ENCODE results near the gene ADAM12.

ADAM12 gene

DNA sequence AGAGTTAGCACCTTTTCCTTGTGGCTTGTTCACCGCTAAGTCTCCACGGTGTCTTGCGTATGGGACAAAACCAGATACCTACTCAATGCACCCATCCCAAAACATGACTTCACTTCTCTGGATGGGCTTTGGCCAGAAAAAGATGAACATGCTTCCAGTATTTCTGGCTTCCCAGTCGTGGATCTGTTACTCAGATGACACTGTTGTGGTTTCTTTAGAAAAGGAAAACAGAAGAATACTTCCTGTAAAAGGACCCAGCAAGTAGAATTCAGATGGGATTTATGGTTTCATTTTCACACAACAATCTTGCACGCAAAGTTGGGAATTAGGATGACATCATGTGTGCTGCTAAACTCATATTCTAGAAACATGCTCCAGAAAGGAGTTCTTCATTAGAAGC is 216.7 kb downstream of the ADAM12 start:
- DNase-seq = no peak

DNA sequence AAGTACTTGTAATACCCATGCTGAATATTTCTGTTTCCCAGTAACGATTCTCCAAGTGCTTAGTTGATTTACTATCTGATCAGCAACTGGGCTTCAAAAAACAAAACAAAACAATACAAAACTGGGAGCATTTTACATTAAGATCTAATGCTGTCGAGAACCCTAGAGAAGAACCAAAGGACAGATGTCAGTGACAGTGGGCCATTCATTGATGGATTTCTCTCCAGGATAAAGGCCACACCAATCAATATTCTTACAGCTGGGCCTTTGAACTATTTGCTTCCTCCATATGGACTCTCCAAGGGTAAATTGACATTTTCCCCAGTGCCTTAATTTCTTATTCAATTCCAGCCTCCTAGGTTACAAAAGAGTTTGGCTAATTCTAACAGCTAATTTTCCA is 217.5 kb downstream of the ADAM12 start:
- no peak for DNase-seq

DNA sequence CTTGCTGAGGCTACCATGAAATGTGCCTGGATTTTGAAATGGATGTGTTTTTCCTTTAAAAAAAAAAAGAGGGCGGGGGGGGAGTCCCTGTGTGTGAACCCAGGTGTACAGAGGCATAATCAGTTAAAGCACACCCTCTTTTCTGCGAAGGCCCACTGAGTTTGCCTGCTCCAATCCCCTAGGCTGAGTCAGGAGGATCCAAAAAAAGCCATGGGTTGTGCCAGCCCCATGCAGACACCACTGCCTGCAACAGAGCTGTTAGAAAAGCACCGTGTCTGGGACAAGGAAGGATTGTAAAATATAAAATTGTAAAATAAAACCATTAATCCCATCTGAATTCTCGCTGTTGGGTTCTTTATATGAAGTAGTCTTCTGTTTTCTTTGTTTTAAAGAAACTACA is 217.9 kb downstream of the ADAM12 start:
- no peak for DNase-seq

DNA sequence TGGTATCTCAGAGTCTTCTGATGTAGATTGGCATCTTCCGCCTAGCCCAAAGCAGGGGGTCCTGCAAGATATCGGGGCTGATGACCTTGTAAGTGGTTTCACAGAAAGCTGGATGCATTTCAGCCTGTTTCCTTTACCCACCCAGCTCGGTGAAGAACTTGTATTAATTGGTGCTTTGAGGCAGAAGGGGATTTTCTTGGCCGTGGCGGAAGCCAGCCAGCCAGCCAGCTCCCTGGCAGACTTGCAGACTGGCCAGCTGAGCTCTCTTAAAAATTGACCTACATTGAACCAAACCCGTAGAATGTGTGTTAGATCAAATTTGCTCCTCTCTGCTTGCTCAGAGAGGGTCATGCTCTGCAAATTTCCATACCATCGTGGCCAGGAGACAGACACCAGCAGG is 218.4 kb downstream of the ADAM12 start:
- DNase-seq = no peak

DNA sequence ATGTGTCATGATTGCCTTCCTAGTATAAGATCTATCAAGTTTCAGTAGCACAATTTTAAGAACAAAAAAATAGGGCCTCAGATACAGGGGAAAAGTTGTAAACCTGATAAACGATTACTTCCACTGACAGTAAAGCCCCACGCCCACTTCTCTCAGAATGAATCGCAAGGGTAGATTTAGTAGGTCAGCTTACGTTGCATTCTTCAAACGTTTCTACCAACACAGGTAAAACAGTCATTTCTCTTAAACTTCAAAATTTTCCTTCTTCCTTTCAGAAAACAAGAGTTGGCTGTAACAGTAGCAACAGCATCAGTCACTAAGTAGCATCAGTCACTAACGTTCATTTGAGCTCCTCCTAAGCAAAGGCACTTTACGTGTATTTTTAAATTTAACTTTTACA is 221.5 kb downstream of the ADAM12 start:
- no peak for DNase-seq

DNA sequence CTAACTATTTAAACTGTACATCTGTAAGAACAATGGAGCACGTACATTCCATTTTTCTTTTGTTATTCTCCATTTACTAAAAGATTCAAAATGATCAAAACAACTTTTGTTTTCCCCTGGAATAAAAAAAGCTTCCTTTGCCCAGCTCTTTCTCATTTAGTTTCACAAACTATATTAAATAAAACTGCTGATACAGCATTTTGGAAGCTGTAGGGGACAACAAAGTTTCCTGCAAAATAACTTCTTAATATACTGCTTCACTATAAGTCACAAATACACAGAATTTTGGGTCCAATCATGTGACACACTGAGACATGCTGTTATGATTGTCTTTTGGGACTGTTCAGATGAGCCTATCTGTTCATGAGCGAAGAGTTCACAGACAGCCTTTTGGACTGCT is 222.4 kb downstream of the ADAM12 start:
- DNase-seq = no peak

DNA sequence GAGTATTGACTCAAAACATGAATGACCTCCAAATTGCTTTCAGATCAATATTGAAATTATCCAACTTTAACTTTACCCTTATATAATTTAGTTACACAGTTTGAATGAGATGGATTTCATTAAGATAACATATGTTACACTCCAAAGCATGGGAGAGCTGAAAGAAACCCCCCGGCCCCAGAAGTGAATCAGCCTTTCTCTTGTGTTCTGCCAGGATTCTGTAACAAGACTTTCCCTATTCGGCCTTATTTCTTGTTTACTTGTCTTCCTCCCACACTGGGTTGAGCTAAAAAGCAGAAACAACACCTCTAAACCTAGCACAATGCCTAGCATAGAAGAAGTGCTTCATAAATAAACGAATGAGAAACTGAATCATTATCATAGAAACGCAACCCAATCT is 224.8 kb downstream of the ADAM12 start:
- no peak for DNase-seq

DNA sequence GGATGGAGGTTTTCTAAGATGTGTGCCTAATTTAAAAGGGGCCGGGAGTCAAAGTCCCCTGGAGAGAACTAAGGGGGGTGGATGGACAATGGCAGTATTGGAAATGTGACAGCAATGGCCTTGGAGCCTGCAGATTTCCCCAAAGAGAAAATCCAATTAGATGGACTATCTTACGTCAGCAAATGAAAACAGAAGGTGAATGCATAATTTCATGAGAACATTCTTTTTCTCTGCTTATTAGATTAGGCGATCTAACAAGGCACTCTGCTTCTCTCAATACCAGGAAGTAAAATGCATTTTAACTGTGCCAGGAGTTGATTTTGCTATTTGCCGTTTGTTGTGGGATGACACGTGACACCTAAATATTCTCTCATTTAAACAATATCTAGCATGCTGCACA is 226.6 kb downstream of the ADAM12 start:
- DNase-seq = no peak

DNA sequence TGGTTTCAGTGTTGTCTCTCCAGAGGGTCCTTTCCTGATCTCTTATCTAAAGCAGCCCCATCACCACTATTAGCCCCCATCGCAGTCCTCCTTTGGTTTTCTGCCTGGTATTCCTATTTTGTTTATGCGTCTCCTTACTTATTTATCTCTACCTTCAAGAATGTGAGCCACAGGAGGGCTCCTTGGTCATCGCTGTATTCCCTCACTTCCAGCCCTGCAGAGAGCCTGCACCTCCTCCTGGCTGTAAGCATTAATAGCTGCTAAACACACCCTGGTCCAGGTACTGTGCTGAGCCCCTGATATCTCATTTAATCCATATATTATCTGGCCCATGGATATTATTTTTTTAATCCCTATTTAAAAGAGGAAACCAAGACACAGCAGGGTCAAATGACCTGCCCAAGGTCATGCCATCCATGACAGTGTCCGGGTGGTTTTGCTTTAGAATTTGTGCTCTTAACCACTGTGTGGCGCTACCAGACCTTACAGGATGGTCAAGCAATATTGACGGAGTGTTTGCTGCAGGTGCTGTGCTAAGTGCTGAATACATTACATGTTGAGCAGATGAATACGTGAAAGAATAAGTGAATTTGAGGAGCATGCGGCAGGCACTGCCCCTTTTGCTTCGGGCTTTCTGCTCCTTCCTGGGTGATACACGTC is 227.2 kb downstream of the ADAM12 start:
- no peak for DNase-seq

DNA sequence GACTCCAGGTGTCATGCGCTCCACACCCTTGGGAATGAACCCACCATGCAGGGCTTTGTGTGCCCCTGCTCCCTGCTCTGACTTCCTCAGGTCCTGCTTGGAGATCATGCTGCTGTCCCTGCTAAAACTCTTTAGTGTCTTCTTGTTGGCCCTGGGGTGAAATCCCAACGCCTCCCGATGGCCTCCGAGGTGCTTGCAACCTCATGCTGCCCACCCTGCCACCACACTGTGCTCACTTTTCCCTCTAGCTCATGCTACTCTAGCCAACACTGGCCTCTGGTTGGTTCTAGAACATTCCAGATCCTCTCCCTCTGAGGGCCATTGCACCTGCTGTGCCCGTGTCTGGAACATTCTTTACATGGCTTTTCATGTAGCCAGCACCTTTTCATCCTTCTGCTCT is 227.7 kb downstream of the ADAM12 start:
- no peak for DNase-seq

DNA sequence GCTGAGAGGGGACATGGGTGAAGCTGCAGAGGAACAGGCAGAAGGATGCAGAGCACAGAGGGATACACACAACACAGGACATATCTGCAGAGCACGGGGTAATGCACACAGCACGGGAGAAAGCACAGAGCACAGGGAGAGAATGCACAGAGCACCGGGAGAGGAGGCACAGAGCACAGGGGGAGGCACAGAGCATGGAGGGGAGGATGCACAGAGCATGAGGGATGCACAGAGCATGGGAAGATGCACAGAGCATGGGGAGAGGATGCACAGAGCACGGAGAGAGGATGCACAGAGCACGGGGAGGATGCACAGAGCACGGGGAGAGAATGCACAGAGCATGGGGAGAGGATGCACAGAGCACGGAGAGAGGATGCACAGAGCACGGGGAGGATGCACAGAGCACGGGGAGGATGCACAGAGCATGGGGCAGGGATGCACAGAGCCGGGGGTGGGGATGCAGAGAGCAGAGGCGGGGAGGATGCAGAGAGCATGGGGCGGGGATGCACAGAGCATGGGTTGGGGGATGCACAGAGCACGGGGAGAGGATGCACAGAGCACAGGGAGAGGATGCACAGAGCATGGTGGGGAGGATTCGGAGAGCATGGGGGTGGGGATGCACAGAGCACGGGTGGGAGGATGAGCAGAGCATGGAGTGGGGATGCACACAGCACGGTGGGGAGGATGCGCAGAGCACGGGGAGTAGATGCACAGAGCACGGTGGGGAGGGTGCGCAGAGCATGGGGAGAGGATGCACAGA is 230.0 kb downstream of the ADAM12 start:
- no peak for DNase-seq

DNA sequence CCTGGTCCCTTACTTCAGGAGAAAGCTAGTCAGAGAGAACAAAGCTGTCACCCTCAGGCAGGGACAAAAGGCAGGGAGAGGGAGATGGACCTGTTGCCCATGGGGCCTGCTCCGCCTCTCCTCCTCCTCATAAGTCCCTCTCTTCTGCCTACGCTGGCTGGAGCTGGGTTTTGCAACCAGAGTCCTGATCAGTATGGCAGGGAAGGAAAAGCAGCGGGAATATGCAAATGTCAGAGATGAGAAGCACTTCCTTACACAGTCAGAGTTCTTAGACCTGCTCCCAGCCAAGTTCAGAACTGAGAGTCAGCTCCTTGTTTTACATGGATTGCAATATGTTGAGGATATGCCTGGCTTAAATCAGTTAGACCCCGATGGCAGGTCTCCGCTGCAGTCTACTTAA is 231.1 kb downstream of the ADAM12 start:
- DNase-seq = no peak

DNA sequence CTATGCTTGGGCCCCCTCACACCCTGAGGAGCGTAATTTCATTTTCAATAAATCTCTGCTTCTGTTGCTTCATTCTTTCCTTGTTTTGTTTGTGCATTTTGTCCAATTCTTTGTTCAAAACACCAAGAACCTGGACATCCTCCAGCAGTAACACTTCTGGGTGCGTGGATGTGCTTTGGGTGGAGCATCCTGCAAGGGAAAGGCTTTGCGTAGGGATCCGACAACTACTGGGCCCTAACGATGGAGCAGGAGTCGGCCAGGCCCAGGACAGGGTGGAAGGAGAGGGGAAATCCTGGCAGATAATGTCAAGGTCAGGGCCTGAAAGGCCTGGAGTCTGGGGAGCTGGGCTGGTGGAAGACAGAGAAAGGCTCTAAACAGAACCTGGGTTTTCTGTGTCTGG is 231.8 kb downstream of the ADAM12 start:
- no peak for DNase-seq

DNA sequence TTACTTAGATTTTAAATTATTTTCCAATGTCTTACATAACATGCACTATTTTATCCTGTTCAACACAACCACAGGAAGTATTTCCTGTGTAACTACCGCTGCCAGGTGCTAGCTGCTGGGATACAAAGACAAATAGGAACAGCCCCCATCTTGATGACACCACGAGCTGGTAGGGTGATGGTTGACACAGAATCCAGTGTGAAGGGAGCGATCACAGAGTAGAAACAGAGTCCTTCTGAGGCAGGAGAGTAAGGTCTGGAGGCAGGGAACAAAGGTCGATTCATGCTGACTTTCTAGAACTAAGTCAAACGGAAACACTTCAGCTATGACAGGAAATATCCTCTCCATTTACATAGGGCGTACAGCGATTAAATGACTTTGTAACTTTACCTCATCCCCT is 232.3 kb downstream of the ADAM12 start:
- DNase-seq = no peak

DNA sequence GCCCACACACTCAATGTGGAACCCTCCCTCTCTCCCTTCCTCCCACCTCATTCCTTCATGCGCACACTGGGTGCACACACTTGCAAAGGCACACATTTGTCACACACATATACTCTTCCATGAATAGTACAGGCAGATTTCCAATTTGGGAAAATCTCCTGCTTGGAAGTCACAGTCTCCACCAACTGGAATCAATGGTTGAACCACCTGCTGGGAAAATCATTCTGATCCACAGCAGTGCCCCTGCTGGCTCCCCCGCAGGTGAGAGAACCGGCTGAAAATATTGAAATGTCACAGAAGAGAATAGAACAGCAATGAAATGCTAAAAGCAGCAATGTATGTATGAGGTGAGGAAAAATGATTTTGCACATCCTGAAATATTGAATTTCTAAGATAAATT is 232.7 kb downstream of the ADAM12 start:
- no peak for DNase-seq

DNA sequence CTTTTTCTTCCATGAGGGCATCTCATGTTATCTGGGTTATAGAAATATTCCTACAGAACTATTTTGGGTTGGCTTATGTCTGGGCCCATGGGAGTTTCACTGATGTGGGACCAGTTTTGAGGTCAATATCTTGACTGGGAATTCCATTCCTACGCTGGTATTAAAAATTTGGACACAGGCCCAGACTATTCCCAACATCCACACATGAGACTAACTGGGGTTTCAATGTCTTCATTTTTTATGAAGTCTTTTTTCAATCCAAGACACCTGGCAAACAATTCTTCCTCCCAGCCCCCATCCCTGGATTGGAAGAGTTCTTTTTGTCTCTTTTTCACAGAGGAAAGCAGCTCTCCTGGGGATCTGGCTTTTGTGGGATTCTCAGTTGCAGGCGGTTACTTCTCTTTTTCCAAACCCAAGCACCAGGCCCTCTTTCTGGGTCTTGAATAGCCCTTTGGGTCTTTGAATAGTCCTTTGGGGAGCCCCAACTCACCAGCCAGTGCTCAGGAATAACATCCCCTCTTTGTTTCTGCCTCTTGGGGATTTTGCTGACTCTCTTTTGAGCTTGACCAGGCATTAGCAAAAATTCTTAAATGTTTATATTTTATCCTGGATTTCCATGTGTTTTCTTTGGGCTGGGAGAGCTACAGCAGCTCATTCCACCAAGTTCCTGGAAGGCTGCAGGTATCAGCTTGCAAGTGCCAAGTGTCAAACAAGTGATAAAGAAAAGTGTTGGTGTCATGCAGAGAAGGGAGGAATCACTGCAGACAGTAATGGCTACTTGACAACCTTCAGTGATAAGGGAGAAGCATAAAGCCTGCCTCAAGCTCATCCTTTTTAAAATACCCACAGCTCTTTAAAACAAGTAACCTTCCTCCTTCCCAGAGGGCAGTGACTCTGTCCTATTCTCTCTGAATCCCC is 234.3 kb downstream of the ADAM12 start:
- no peak for DNase-seq

DNA sequence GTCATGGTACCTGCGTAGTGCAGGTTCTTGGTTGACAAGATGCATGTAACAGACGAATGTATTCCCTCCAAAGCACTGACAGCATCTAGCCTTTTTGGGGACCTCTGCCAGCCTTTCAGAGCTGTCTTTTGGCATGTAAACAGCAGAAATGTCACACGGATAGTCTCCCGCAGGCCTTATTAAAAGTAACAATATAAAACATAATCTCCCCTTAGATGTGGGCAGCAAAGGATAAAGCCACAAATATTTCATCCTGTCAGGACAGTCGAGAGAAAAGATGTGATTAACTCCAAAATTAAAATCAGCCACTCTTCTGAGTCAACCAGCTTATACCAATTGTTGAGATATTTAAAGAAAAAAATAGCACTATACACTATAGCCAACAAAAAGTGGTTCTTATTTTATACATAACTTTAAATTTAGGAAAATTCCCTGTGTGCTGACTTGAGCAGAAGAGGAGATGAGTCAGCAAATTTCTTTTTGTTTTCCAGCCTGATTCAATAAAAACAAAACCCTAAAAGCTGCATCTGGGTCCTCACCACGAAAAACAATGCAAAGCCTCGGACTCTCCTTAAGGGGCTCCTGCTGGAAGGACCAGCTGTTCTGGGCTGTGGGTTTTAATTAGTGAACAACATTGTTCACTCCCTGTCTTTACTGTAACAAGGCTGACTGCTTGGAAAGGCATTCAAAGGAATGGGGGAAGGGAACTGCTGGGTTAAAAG is 240.2 kb downstream of the ADAM12 start:
- DNase-seq = no peak

DNA sequence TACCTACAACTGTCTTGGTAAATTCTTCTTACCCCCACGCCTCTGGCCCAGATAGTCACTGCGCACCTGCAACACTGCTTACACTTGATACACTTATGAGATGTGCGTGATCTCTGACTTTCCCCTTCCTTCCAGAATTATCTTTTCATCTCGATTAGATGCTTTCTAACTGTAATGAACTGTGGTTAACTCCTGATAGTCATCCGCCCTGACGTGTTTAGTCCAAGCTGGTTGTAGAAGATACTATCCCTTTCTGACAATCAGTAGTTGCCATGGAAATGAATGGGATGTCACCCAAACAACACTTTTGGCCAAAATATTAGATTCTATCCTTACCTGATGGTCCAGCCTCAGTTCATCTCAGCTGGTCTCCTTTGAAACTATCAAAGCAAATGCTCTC is 241.5 kb downstream of the ADAM12 start:
- no peak for DNase-seq

DNA sequence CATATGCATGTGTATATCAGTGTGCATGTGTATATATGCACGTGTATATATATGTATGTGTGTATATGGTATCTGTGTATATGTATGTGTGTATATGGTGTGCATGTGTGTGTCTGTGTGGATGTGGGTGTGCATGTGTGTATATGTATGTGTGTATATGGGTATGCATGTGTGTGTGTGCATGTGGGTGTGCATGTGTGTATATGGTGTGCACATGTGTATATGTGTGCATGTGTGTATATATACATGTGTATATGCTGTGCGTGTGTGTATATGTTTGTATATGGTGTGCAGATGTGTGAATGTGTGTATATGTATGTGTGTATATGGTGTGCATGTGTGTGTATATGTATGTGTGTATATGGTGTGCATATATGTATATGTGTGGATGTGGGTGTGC is 245.2 kb downstream of the ADAM12 start:
- DNase-seq = no peak

DNA sequence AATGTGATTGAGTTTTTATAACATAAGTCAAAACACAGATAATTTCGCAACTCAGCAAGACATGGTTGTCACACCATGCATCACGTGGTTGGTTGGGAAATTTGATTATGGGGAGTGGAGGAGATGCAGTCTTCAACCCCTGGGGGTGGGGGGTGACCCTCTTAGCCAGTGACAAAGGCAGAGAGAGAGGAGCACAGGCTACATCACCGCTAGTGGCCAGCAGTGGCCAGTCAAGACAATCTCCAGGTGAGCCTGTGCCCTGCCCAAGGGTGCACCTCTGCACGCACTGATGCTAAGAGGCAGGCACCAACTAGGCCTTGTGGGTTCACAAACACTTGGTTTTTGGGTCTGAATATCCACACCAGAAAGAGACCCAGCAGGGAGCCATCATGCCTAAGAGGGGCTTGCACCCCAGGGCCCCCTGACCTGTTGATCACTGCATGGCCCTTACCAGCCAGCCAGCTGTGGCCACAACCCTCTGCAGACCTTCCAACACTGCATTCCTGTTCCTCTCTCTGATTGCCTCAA is 247.5 kb downstream of the ADAM12 start:
- DNase-seq = no peak

DNA sequence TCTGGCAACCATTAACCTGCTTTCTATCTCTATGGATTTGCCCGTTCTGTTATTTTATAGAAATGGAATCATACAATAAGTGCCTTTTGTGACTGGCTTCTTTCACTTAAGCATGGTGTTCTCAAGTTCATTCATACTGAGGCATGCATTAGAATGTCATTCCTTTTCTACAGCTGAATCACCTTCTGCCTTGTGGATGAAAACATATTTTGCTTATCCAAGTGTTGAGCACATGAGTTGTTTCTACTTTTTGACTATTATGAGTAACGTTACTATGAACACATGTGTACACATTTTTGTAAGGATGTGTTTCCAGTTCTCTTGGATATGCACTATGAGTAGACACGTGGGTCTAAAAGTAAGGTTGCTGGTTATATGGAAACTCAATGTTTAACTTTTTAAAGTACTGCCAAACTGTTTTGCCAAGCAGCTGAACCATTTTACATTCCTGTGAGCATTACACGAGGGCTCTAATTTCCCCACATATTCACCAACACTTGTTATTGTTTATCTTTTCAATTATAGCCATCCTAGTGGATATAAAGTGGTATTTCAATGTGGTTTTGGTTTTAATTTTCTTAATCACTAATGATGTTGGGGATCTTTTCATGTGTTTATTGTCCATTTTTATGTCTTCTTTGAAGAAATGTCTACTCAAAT is 250.6 kb downstream of the ADAM12 start:
- no peak for DNase-seq

DNA sequence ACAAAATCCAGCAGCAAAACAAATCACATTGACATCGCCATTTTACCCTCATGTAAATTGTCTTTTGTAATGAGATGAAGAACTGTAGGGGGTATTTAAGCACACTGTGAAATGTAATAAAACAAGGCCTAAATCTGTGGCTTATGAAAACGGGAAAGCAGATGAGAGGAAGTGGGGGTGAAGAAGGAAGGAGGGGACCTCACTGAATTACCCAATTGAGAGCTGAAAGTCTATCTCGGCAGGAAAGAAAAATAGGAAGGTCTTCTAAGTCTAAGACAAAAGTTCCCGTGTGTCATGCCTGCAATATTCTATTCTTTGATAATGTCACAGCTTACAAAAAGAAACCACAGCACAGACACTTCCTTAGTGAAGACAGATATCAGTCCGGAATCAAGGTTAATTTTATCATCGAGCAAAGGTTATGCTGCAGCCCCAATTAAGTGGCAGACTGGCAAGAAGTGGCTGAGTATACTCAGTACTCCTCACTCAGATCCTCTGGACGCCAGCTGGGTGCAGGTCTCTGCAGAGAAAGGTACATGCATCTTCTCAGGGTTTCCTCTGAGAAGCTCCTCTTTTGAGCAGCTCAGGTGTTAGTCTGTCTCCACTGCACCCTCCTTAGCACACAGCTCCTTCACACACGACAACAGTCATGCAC is 252.2 kb downstream of the ADAM12 start:
- no peak for DNase-seq

Data from NCI-H1417 (cell line).